Central memory CD8-positive, alpha-beta T cell (primary cell): ENCODE data around the gene APRT.

Experiments used
- ATAC-seq: fragments of 150-1000 bp; cut with Tn5 transposase; replicated peaks from 2 replicates; pipeline ENCODE4 v1.10.0; 2022; ENCODE audit warnings: mild to moderate bottlenecking, moderate FRiP score, moderate number of reproducible peaks; ENCODE audit not compliant: poor library complexity, severe bottlenecking; ENCODE audit errors: extremely low read depth
- DNase-seq, 2 donors: peaks; one replicate each; pipeline ENCODE4 v3.0.0; 2021; ENCODE audit warnings: low spot score in 2 of 2
- H3K27ac Mint-ChIP-seq: one replicate; pipeline ENCODE4 v1.8.0; 2022; ENCODE audit warnings: low read depth, mild to moderate bottlenecking, moderate library complexity, mixed read lengths
- H3K27me3 Mint-ChIP-seq: one replicate; pipeline ENCODE4 v1.8.0; 2022; ENCODE audit warnings: mixed read lengths
- H3K36me3 Mint-ChIP-seq: one replicate; pipeline ENCODE4 v1.8.0; 2022; ENCODE audit warnings: mild to moderate bottlenecking, moderate library complexity, mixed read lengths; ENCODE audit not compliant: insufficient read depth
- H3K4me1 Mint-ChIP-seq: one replicate; pipeline ENCODE4 v1.8.0; 2022; ENCODE audit warnings: mixed read lengths
- H3K4me3 Mint-ChIP-seq: one replicate; pipeline ENCODE4 v1.8.0; 2022; ENCODE audit warnings: mild to moderate bottlenecking, moderate library complexity, mixed read lengths
- H3K9me3 Mint-ChIP-seq: one replicate; pipeline ENCODE4 v1.8.0; 2022; ENCODE audit warnings: mixed read lengths

Gene APRT

DNA sequence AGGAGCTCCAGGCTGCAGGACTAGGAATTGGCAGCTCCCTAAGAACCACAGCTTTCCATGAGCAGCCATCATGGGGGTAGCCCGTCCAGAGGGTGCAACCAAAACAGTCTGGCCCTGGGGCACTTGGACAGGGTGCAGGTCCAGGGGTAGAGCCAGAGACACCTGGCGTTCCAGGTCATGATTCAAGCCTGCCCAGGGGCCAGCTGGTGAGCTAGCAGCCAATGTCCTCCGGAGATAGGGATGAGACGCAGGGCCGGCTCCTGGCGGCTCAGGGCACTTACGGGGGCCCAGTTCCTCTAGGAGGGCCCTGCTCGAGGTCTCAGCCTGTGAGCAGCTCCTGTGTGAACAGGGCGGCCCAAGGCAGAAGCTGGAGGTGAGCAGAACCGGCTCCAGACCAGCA is 48.8 kb downstream of the APRT start:
- no peak for DNase-seq
- no peak overlapping the region for H3K4me3 Mint-ChIP-seq
- peaks cover 49% of the 10 kb centered on the region for H3K4me1 Mint-ChIP-seq
- no peaks in the 10 kb centered on the region for H3K27me3 Mint-ChIP-seq
- no peak overlapping the region for H3K27ac Mint-ChIP-seq
- no peak for ATAC-seq
- peaks cover 13% of the 10 kb centered on the region for H3K36me3 Mint-ChIP-seq
- no peaks in the 10 kb centered on the region for H3K9me3 Mint-ChIP-seq

DNA sequence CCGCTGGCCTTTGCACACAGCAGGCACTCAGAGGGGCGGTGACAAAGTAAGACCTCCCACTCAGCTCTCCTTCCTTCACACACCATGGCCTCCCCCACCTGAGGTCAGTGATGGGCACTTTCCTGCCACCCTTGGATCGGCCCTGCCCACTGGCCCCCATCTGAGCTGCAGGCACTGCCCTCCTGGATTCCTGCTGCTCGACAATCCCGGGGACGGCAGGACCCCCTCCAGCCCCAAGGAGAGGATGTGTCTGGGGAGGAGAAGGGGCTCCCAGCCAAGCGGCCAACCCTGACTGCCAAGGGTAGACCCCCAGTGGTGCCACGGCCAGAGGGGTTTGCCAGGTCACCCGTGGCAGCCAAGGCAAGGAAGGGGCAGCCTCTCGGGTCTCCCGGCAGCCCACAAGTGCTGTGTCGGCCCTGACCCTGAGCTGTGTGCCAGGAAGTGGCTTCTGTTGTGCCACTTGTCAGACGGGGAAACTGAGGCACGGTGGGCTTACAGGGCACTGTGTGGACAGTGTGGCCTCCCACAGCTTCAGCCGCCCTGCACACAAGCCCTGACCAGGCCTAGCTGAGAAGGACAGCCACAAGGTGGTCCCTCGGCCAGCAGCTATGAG is 49.4 kb downstream of the APRT start:
- Mint-ChIP-seq H3K9me3 (no peaks in the 10 kb centered on the region), H3K4me1 (peaks cover 45% of the 10 kb centered on the region), H3K27ac (no peak overlapping the region), H3K36me3 (peaks cover 13% of the 10 kb centered on the region), H3K4me3 (no peak overlapping the region), H3K27me3 (no peaks in the 10 kb centered on the region)
- DNase-seq, result no peak
- no peak for ATAC-seq

DNA sequence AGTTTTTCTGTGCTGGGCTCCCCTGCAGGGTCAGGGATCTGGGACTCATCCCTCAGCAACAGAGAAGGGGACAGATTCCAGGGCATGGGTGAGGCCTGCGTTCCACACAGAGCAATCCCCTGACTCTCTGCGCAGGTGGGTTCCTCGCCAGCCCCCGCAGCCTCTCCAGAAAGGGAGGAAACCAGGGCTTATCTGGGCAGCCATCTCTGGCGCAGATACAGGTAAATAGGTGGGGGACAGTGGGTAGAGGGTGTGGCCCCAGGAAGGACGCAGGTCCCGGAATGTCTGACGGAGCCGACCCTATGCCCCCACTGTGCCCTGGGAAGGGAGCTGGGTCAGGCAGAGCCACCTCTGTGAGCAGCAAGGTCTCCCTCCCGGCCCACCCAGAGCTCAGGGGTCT is 49.9 kb downstream of the APRT start:
- H3K4me3 Mint-ChIP-seq, result no peak overlapping the region
- peaks cover 13% of the 10 kb centered on the region for H3K36me3 Mint-ChIP-seq
- H3K27me3 Mint-ChIP-seq, result no peaks in the 10 kb centered on the region
- no peak for DNase-seq
- H3K27ac Mint-ChIP-seq, result no peak overlapping the region
- H3K9me3 Mint-ChIP-seq, result no peaks in the 10 kb centered on the region
- ATAC-seq, result no peak
- H3K4me1 Mint-ChIP-seq, result peaks cover 45% of the 10 kb centered on the region

DNA sequence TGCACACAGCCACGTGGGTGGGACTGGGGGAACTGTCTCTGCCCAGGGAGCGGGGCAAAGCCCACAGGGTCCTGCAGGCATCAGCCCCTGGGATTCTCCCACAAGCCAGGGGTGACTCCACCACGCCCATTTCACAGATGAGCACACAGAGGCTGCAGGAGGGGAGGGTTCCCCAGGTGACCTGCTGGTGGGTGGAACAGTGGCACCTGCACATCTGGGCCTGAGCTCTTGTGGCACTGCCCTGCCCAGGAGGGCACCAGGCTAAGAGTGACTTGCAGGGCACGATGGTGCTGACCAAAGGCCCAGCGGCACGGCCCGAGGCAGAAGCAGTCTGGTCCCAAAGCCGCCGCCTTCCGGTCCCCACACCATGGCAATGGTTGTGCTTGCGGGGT is 50.6 kb downstream of the APRT start:
- H3K9me3 Mint-ChIP-seq, result no peaks in the 10 kb centered on the region
- no peak overlapping the region for H3K4me3 Mint-ChIP-seq
- ATAC-seq, result no peak
- peaks cover 46% of the 10 kb centered on the region for H3K4me1 Mint-ChIP-seq
- H3K36me3 Mint-ChIP-seq, result peaks cover 13% of the 10 kb centered on the region
- DNase-seq, result no peak
- H3K27me3 Mint-ChIP-seq, result no peaks in the 10 kb centered on the region
- H3K27ac Mint-ChIP-seq, result no peak overlapping the region

DNA sequence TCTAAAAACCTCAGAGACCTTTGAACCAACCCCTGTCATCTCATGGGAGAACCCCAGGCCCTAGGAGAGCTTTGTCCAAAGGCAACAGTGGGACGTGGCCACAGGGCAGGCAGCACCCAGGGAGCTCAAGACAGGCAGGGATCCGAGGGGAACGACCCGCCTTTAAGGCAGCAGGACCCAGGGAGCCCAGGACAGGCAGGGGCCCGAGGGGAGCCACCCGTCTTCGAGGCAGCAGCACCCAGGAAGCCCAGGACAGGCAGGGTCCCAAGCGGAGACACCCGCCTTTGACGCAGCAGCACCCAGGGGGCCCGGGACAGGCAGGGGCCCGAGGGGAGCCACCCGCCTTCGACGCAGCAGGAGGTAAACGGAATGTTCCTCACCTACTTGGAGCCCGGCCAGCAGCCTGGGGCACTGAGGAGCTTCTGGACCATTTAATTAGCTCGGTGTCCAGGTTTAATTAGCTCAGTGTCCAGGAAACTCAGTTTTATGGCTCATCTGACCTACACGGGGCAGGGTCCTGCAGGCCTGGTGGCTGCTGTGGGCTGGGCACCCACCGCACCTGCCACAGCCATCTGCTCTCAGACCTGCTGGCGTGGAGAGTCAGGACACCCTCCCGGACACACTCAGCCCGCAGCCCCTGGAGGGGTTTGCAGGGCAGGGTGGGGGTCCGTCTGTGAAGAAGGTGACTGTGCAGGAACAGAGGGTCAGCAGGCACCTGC is 51.1 kb downstream of the APRT start:
- ATAC-seq, result no peak
- Mint-ChIP-seq H3K27ac (no peak overlapping the region), H3K9me3 (no peaks in the 10 kb centered on the region), H3K36me3 (peaks cover 8% of the 10 kb centered on the region), H3K4me3 (no peak overlapping the region), H3K4me1 (peaks cover 42% of the 10 kb centered on the region), H3K27me3 (no peaks in the 10 kb centered on the region)
- DNase-seq, result no peak

DNA sequence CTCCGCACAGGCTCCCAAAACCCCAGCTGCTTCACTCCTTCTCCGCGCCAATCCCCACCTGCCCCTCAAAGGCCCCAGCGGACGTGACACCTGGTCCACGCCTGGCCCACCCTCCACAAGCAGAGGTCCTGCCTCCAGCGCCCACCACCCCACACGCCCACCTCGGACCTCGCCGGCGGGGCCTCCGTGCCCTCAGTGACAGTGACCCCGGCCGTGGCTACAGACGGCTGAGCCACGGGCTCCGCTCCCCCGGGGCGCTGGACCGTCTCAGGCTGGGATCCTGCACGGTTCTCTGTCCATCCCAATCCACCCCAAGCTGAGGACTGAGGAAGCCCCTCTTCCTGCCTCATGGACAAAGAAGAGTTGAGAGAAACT is 51.8 kb downstream of the APRT start:
- no peaks in the 10 kb centered on the region for H3K27me3 Mint-ChIP-seq
- no peak for DNase-seq
- H3K36me3 Mint-ChIP-seq, result peaks cover 8% of the 10 kb centered on the region
- no peaks in the 10 kb centered on the region for H3K9me3 Mint-ChIP-seq
- no peak overlapping the region for H3K27ac Mint-ChIP-seq
- ATAC-seq, result no peak
- H3K4me3 Mint-ChIP-seq, result no peak overlapping the region
- H3K4me1 Mint-ChIP-seq, result peaks cover 42% of the 10 kb centered on the region
